ENCODE data around the gene CDH23.

The CDH23 gene

GRCh38 chr10:71588685-71589084 is 192.0 kb downstream of the CDH23 start:
- no peak overlapping the region for H3K9ac ChIP-seq (ENCODE audit: low read length in 5 of 5)

GRCh38 chr10:71589617-71590551 is 193.2 kb downstream of the CDH23 start:
- Histone ChIP-seq H3K9ac (ENCODE audit: low read length in 5 of 5) (no peak overlapping the region), H3K27ac (ENCODE audit: low read depth, low read length) (no peak overlapping the region), H3K27me3 (ENCODE audit: control insufficient read depth in 5 of 5, insufficient read depth in 4 of 5, low read length in 5 of 5) (no peaks in the 10 kb centered on the region), H3K4me3 (ENCODE audit: low read depth in 1 of 5, low read length in 5 of 5) (no peak overlapping the region), H3K36me3 (ENCODE audit: control insufficient read depth in 5 of 5, insufficient read depth in 5 of 5, low read length in 5 of 5) (no peaks in the 10 kb centered on the region), H3K9me3 (ENCODE audit: control insufficient read depth in 5 of 5, low read length in 5 of 5) (no peaks in the 10 kb centered on the region), H3K4me1 (ENCODE audit: control insufficient read depth in 5 of 5, insufficient read depth in 5 of 5, low read length in 5 of 5) (peaks cover 0 to 13% (median 10%) of the 10 kb centered on the region in 5 donors)

More at GRCh38 chr10:71588685-71589084, 192.0 kb downstream of the CDH23 start:
- H3K9me3 ChIP-seq (ENCODE audit: control insufficient read depth in 5 of 5, low read length in 5 of 5), result no peaks in the 10 kb centered on the region
- H3K4me3 ChIP-seq (ENCODE audit: low read depth in 1 of 5, low read length in 5 of 5), result no peak overlapping the region
- no peak overlapping the region for H3K27ac ChIP-seq (ENCODE audit: low read depth, low read length)
- peaks cover 0 to 13% (median 10%) of the 10 kb centered on the region in 5 donors for H3K4me1 ChIP-seq (ENCODE audit: control insufficient read depth in 5 of 5, insufficient read depth in 5 of 5, low read length in 5 of 5)
- no peaks in the 10 kb centered on the region for H3K36me3 ChIP-seq (ENCODE audit: control insufficient read depth in 5 of 5, insufficient read depth in 5 of 5, low read length in 5 of 5)
- H3K27me3 ChIP-seq (ENCODE audit: control insufficient read depth in 5 of 5, insufficient read depth in 4 of 5, low read length in 5 of 5), result no peaks in the 10 kb centered on the region

- no peaks in the 10 kb centered on the region for H3K9me3 ChIP-seq (ENCODE audit: control insufficient read depth in 5 of 5, low read length in 5 of 5)
- H3K27me3 ChIP-seq (ENCODE audit: control insufficient read depth in 5 of 5, insufficient read depth in 4 of 5, low read length in 5 of 5), result no peaks in the 10 kb centered on the region
- no peaks in the 10 kb centered on the region for H3K36me3 ChIP-seq (ENCODE audit: control insufficient read depth in 5 of 5, insufficient read depth in 5 of 5, low read length in 5 of 5)
- H3K4me1 ChIP-seq (ENCODE audit: control insufficient read depth in 5 of 5, insufficient read depth in 5 of 5, low read length in 5 of 5), result peaks cover 0 to 13% (median 10%) of the 10 kb centered on the region in 5 donors
- no peak overlapping the region for H3K27ac ChIP-seq (ENCODE audit: low read depth, low read length)
- no peak overlapping the region for H3K4me3 ChIP-seq (ENCODE audit: low read depth in 1 of 5, low read length in 5 of 5)
- no peak overlapping the region for H3K9ac ChIP-seq (ENCODE audit: low read length in 5 of 5)
Measured at GRCh38 chr10:71590781-71591350, 194.1 kb downstream of the CDH23 start.

- Histone ChIP-seq H3K9me3 (ENCODE audit: control insufficient read depth in 5 of 5, low read length in 5 of 5) (no peaks in the 10 kb centered on the region), H3K4me1 (ENCODE audit: control insufficient read depth in 5 of 5, insufficient read depth in 5 of 5, low read length in 5 of 5) (peaks cover 13 to 35% (median 27%) of the 10 kb centered on the region in 5 donors), H3K9ac (ENCODE audit: low read length in 5 of 5) (no peak overlapping the region), H3K36me3 (ENCODE audit: control insufficient read depth in 5 of 5, insufficient read depth in 5 of 5, low read length in 5 of 5) (no peaks in the 10 kb centered on the region), H3K4me3 (ENCODE audit: low read depth in 1 of 5, low read length in 5 of 5) (no peak overlapping the region), H3K27ac (ENCODE audit: low read depth, low read length) (no peak overlapping the region), H3K27me3 (ENCODE audit: control insufficient read depth in 5 of 5, insufficient read depth in 4 of 5, low read length in 5 of 5) (no peaks in the 10 kb centered on the region)
Measured at GRCh38 chr10:71594934-71595571, 198.3 kb downstream of the CDH23 start.

- no peaks in the 10 kb centered on the region for H3K9me3 ChIP-seq (ENCODE audit: control insufficient read depth in 5 of 5, low read length in 5 of 5)
- no peak overlapping the region for H3K27ac ChIP-seq (ENCODE audit: low read depth, low read length)
- H3K4me1 ChIP-seq (ENCODE audit: control insufficient read depth in 5 of 5, insufficient read depth in 5 of 5, low read length in 5 of 5), result peaks cover 13 to 30% (median 24%) of the 10 kb centered on the region in 5 donors
- no peak overlapping the region for H3K9ac ChIP-seq (ENCODE audit: low read length in 5 of 5)
- no peaks in the 10 kb centered on the region for H3K36me3 ChIP-seq (ENCODE audit: control insufficient read depth in 5 of 5, insufficient read depth in 5 of 5, low read length in 5 of 5)
- H3K27me3 ChIP-seq (ENCODE audit: control insufficient read depth in 5 of 5, insufficient read depth in 4 of 5, low read length in 5 of 5), result no peaks in the 10 kb centered on the region
- H3K4me3 ChIP-seq (ENCODE audit: low read depth in 1 of 5, low read length in 5 of 5), result no peak overlapping the region
Measured at GRCh38 chr10:71595649-71596048, 198.9 kb downstream of the CDH23 start.

- Histone ChIP-seq H3K36me3 (ENCODE audit: control insufficient read depth in 5 of 5, insufficient read depth in 5 of 5, low read length in 5 of 5) (no peaks in the 10 kb centered on the region), H3K9me3 (ENCODE audit: control insufficient read depth in 5 of 5, low read length in 5 of 5) (no peaks in the 10 kb centered on the region), H3K27ac (ENCODE audit: low read depth, low read length) (no peak overlapping the region), H3K4me3 (ENCODE audit: low read depth in 1 of 5, low read length in 5 of 5) (no peak overlapping the region), H3K9ac (ENCODE audit: low read length in 5 of 5) (no peak overlapping the region), H3K27me3 (ENCODE audit: control insufficient read depth in 5 of 5, insufficient read depth in 4 of 5, low read length in 5 of 5) (no peaks in the 10 kb centered on the region), H3K4me1 (ENCODE audit: control insufficient read depth in 5 of 5, insufficient read depth in 5 of 5, low read length in 5 of 5) (peaks cover 13 to 30% (median 25%) of the 10 kb centered on the region in 5 donors)
Measured at GRCh38 chr10:71596127-71596526, 199.4 kb downstream of the CDH23 start.

GRCh38 chr10:71596759-71597158 is 200.0 kb downstream of the CDH23 start:
- Histone ChIP-seq H3K4me1 (ENCODE audit: control insufficient read depth in 5 of 5, insufficient read depth in 5 of 5, low read length in 5 of 5) (peaks cover 13 to 30% (median 26%) of the 10 kb centered on the region in 5 donors), H3K36me3 (ENCODE audit: control insufficient read depth in 5 of 5, insufficient read depth in 5 of 5, low read length in 5 of 5) (no peaks in the 10 kb centered on the region), H3K4me3 (ENCODE audit: low read depth in 1 of 5, low read length in 5 of 5) (no peak overlapping the region), H3K9me3 (ENCODE audit: control insufficient read depth in 5 of 5, low read length in 5 of 5) (no peaks in the 10 kb centered on the region), H3K9ac (ENCODE audit: low read length in 5 of 5) (no peak overlapping the region), H3K27ac (ENCODE audit: low read depth, low read length) (no peak overlapping the region), H3K27me3 (ENCODE audit: control insufficient read depth in 5 of 5, insufficient read depth in 4 of 5, low read length in 5 of 5) (no peaks in the 10 kb centered on the region)

- Histone ChIP-seq H3K36me3 (ENCODE audit: control insufficient read depth in 5 of 5, insufficient read depth in 5 of 5, low read length in 5 of 5) (no peaks in the 10 kb centered on the region), H3K27ac (ENCODE audit: low read depth, low read length) (peak overlapping the region; percentile 90), H3K4me1 (ENCODE audit: control insufficient read depth in 5 of 5, insufficient read depth in 5 of 5, low read length in 5 of 5) (peaks cover 14 to 30% (median 26%) of the 10 kb centered on the region in 5 donors), H3K4me3 (ENCODE audit: low read depth in 1 of 5, low read length in 5 of 5) (peak overlapping the region in 3 of 5 donors; percentile 4 to 45 (median 43)), H3K9ac (ENCODE audit: low read length in 5 of 5) (peak overlapping the region in 3 of 5 donors; percentile 36 to 84 (median 52)), H3K27me3 (ENCODE audit: control insufficient read depth in 5 of 5, insufficient read depth in 4 of 5, low read length in 5 of 5) (no peaks in the 10 kb centered on the region), H3K9me3 (ENCODE audit: control insufficient read depth in 5 of 5, low read length in 5 of 5) (no peaks in the 10 kb centered on the region)
Measured at GRCh38 chr10:71597821-71598498, 201.2 kb downstream of the CDH23 start.

GRCh38 chr10:71598621-71599055 is 201.9 kb downstream of the CDH23 start:
- Histone ChIP-seq H3K36me3 (ENCODE audit: control insufficient read depth in 5 of 5, insufficient read depth in 5 of 5, low read length in 5 of 5) (no peaks in the 10 kb centered on the region), H3K4me3 (ENCODE audit: low read depth in 1 of 5, low read length in 5 of 5) (peak overlapping the region in 3 of 5 donors; percentile 4 to 45 (median 43)), H3K4me1 (ENCODE audit: control insufficient read depth in 5 of 5, insufficient read depth in 5 of 5, low read length in 5 of 5) (peaks cover 15 to 30% (median 26%) of the 10 kb centered on the region in 5 donors), H3K27me3 (ENCODE audit: control insufficient read depth in 5 of 5, insufficient read depth in 4 of 5, low read length in 5 of 5) (no peaks in the 10 kb centered on the region), H3K27ac (ENCODE audit: low read depth, low read length) (peak overlapping the region; percentile 90), H3K9me3 (ENCODE audit: control insufficient read depth in 5 of 5, low read length in 5 of 5) (no peaks in the 10 kb centered on the region), H3K9ac (ENCODE audit: low read length in 5 of 5) (peak overlapping the region in 3 of 5 donors; percentile 36 to 84 (median 52))

Measured in subcutaneous abdominal adipose tissue (tissue), 5 donors.